Activated naive CD4-positive, alpha-beta T cell treated with Interleukin-2 at 50 U/mL for 16 hours (primary cell): ENCODE data around the gene IGFL1.
"Not testable (repeated sequence)": the region's sequence is repeated elsewhere in the genome, so short reads cannot be mapped to it uniquely, and the experiment has no call there.

Experiments used
- DNase-seq: peaks from one replicate; pipeline ENCODE4 v3.0.0-alpha.2; 2020

The IGFL1 gene

GRCh38 chr19:46273931-46274330, 44.4 kb downstream of the IGFL1 start:
- DNase-seq = not testable (repeated sequence)

- DNase-seq = no peak
Observed at GRCh38 chr19:46279177-46279576, 49.6 kb downstream of the IGFL1 start.
